Measurements from ENCODE around the gene PCDHB14.
"Not testable (repeated sequence)": the region's sequence is repeated elsewhere in the genome, so short reads cannot be mapped to it uniquely, and the experiment has no call there.

GRCh38 chr5:141174291-141175104 is 48.6 kb upstream of the PCDHB14 start:
- TF ChIP-seq CTCF (conservative IDR thresholded peaks at IDR 0.05; ENCODE audit: low read length); EZH2phosphoT487 (IDR thresholded peaks at IDR 0.05; ENCODE audit: borderline replicate concordance): not testable (repeated sequence)
